HG03378 (cell line): Measurements from ENCODE around the gene FIGN.

ENCODE experiments used
- ATAC-seq: cut with Tn5 transposase; IDR thresholded peaks from one replicate; pipeline ENCODE4 v1.9.1; 2021; ENCODE audit warnings: mild to moderate bottlenecking, moderate library complexity; ENCODE audit not compliant: unreplicated experiment

FIGN gene

DNA sequence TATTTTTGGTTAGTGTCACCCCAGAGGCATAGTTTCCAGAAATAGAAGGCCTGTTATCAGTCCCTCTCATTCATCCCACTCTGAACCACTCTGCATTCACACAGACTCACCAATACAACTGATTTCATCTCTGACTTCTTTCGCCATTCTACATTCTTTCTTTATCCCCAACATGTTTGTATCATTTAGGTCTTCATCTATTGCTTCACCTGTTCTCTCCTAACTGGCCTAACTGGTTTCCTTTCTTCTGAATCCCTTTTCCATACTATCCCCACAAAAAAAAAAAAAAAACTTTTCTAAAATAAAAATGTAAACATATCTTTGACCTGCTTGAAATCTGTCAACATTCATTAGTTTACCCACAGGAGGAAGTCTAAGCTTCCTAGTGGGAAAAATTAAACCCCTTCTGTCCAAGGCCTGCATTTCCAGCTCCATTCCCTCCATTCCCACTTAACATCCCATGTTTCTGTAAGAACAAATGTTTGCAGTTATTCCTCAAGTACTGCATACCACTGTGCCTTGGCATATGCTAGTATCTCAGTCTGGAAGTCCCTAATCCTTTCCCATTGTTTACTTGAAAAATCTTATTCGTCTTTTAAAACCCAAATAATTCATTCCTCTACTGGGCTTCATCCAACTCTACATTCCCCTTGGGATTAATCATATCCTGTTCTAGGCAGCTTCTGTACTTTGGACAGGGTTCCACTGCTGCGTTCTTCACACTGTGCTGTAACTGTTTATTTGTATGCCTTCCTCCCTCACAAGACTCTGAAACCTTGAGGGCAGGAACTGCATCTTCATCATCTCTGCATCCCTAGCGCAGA, 68.5 kb downstream of the FIGN start:
- no peak for ATAC-seq

DNA sequence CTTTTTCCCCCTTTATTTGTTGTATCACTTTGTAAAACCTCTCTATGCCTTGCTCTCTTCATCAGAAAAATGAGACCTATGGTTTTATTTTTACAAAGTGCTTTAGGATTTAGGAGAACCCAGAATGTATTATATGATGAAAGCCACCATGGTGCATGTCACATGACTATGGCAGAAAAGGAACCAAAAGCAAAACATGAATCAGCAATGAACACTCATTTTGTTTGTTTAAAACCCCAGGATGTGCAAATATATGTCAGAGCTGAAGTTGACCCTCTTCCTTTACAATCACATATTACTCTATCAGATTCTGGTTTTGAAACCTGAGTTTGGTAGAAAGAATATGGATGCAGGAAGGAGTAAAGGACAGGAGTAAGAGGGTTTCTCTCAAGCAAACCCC, 70.0 kb downstream of the FIGN start:
- ATAC-seq: no peak

DNA sequence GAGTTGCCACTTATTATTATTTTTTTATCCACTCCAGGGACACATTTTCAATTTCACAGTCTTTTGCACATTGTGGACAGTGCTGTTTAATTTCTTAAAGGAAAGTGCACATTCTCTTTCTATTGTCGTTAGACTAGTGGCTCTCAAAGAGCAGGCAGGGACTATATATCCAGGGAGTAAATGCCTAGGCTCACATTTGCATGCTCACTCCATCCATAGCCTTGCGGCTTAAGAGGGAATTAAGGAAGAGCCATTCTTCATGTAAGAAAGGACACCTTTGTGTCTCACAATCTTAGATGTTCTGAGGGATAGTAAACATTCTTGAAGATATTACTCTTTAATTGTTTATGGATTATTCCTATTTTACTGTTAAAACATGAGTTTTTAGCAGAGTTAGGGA, 70.8 kb downstream of the FIGN start:
- ATAC-seq: no peak

DNA sequence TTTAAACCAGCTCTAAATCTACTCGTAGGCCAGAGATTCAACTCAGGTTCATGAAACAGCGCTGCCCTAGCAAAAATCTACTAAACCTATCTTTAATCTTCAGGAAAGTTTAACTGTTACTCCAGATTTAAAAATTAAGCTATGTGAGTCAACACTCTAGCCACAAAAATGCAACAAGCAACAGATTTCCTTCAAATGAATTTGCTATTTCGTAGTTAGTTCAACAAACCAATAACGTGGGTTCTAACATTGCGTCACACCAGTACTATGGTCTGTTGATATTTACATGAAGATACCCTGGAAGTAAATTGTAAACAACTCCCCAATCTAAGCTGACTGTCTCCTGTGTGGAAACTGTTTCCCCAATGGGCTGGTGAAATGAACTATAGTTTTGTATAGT, 71.2 kb downstream of the FIGN start:
- ATAC-seq: no peak

DNA sequence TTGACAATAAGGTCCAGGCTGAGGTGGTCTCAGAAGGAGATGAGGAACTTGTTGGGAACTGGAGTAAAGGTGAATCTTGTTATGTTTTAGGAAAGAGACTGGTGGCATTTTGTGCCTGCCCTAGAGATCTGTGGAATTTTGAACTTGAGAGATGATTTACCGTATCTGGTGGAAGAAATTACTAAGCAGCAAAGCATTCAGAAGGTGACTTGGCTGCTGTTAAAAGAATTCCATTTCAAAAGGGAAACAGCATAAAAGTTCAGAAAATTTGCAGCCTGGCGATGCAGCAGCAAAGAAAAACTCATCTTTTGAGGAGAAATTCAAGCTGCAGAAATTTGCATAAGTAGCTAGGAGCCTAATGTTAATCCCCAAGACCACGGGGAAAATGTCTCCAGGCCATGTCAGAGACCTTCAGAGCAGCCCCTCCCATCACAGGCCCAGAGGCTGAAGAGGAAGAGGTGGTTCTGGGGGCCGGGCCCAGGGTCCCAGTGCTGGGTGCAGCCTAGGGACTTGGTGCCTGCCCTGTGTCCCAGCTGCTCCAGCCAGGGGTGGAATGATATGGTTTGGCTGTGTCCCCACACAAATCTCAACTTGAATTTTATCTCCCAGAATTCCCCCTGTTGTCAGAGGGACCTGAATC, 73.5 kb downstream of the FIGN start:
- no peak for ATAC-seq

DNA sequence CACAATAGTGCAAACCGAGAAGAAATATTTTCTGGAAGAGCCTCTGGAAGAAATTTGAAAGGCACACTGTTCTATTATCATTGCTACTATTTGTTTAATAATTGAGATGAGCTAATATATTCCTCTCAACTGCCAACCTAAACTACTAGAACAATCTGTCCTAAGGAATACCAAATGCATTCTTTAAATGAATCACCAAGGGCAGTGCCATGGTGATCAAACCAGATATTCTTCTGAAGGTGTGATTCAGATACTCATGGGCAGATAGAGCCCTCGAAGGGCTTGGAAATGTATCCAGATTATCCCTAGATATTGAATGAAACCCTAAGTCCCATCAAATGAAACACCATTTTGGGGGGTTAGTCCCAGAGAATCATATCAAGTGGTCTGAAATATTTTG, 76.6 kb downstream of the FIGN start:
- ATAC-seq: no peak

DNA sequence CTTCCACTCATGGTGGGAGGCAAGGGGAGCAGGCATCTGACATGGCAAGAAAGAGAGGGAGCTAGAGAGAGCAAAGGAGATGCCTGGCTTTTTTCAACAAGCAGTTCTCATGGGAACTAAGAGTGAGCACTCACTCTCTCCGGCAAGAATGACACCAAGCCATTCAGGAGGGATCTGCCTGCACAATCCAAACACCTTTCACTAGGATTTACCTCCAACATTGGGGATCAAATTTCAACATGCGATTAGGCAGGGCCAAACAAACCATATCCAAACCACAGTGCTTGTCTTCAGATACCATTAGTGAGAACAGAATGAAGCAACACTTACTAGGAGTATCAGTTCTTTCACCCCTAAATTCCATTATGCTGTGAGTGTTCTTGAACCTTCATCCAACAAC, 77.3 kb downstream of the FIGN start:
- ATAC-seq: no peak

DNA sequence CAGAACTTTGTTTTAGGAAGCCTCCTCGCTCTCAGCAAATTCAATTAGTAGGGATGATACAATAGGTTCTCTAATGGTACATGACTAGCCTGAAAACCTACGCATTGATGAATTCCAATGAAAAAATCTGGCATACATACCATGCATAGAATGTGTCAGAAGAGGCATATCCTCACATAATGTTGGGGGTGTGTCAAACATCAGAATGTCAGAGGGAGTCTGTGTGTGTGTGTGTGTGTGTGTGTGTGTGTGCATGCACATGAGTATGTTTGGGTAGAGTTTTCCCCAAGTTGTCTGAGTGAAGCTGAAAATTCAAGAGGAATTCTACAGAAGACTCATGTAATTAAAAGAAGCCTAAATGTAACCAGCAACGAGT, 78.5 kb downstream of the FIGN start:
- no peak for ATAC-seq

DNA sequence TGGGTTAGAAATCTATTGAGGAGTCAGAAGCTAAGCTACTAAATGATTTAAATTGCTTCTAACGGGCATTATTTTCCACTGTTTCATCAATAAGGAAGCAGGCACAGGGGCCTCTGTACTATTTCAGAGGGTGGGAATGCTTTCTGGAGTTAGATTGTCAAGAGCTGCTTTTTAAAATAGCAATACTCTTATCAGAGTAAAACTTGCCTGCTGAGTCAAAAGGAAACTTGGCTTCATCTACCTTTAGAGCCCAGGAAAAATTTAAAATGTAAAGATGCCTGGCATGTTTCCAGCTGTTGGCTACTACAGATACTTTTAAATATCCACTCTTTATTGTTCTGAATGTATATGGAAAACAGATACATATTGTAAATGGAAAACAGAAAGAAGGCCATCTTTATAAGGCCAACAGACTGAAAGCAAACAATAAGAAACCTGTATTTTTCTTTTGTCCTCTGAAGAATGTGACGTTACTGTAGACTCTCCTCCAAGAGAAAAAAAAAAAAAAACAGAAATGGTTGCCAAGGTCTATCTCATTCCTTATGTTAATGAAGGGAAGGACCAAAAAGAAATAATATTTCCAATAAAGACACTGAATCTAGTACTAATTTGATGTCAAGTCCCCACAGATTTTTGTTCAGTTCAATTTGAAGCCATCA, 79.1 kb downstream of the FIGN start:
- no peak for ATAC-seq

DNA sequence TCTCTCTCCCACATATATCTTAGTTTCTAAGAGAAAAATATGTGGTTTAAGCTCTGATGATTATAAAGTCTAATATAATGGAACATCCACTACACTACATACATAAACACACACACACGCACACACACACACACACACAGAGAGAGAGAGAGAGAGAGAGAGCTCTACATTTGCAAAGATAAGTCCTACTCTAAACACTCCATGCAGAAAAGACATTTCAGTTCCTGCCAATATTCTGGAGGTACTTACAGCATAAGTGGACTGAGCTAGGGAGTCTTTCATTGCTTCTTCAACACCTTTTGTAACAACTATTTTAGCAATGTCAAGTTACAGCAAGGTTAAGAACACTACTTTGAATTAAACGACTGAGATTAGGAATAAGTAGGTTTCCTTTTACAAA, 80.1 kb downstream of the FIGN start:
- ATAC-seq: no peak

DNA sequence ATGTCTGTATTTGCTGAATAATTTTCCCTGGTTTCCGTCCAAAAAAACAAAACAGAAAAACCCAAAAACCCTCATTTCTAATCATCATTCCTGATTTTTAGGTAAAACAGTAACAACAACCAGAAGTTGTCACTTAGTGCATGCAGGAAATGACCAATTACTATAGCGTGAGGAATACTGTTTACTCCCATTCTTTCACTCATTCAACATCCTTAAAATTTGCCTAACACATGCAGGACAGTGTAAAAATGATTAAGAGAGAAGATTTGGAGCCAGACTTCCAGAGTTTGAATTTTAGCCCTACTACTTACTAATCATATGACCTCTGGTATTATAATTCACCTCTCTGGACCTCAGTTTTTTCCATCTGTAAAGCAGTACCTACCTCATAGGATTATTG, 83.1 kb downstream of the FIGN start:
- no peak for ATAC-seq

DNA sequence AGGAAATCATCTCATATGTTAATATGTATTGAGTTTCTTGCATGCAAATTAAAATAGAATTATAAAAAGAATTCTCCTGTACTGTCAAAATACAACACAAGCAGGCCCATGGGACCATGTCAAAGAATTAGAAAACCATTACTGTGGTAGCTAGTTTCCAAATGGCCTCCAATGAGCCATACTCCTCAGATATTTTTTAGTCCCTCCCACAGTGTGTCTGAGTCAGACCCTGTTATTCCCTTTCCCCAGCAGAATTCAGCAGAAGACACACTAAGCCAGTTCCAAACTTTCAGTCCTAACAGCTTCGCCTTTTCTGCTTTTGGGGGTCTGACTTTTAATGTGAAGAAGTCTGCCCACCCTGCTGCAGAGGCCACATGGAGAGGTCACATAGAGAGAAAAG, 86.7 kb downstream of the FIGN start:
- ATAC-seq: no peak

DNA sequence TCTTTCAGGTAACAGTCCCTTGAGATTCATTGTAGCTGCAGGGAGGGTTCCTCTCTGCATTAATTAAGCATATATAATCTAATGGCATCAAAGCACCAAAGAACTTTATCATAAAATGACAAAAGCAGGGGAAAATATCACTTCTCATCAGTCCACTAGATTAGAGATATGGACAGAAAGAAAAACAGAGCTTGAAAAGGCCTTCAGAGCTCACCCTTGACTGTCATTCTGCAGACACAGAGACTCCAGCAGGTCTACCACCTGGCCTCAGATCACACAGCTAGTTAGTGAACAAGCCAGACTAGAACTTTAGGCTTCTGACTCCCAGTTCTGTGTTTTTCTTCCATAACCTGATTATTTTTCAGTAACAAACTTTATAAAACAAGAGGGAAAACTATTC, 88.5 kb downstream of the FIGN start:
- ATAC-seq: no peak

DNA sequence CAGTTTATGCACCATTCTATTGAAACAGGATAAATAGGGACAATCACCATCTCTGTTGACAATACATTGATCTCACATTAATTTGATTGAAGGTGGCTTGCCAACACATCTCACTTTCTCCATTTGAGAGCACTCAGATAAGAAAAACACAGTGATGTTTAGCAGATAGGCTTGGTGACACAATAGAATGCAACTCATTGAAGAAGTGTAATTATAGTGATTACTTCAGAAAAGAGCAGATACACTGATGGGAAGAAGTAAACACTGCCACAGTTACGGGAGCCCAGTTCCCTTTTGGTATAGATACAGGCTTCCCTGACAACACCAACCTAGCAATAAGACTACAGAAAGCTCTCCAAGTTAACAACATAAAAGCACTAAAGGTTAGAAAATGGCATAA, 89.1 kb downstream of the FIGN start:
- no peak for ATAC-seq

DNA sequence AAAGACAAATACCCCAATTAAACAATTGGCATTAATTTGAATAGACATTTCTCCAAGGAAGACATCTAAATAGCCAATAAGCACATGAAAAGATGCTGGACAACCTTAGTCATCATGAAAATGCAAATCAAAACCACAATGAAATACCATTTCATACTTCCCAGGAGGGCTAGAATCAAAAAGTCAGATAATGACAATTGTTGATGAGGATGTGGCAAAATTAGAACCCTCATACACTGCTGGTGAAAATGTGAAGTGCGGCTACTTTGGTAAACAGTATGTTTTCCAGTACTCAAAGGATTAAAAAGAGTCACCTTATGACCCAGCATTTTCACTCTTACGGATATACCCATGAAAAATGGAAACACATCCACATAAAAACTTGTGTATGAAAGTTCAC, 91.6 kb downstream of the FIGN start:
- no peak for ATAC-seq

DNA sequence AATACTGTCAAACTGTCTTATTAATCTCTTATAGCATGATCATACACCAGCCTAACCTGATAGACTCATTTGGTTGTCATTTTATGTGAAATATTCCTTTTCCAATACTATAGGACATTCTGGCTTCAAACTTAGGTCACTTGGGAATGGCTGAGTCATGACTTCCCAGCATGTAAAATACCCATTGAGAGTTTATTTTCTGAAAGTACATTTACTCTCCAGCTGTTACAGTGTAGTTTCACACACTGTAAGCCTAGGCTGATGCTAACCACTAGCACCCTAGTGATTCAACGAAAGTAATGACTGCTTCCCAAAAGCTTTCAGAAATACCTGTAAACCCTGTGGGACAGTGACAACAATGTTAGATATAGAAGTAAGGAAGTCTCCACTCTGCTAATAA, 93.8 kb downstream of the FIGN start:
- no peak for ATAC-seq

DNA sequence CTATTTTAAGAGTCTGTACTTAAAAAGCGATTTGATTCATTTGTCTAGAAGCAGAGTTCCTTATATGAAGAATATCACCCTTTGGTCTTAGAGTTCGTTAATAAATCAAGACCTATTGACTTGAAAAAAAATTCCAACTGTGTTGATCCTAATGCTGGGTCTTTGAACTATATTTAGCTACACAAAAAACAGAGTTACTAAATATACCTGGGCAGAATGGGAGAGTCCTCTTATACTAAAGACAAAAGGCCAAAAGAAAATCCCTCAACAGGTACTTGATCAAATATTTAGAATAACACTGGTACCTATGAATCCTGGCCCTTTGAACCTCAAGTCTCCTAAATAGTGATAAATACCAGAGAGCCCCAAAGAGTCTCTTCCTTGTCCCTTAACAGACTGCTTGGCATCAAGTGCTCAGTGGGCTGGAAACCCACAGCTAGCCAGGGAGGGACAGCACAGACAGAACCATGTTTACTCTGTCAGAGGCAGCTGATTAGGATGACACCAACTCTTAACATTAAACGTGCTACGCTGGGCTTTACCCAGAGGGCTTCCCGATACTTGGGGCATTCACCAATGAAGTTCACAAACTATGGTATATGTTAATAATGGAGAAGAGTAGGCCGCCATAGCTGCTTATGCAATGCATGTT, 95.1 kb downstream of the FIGN start:
- ATAC-seq: no peak

DNA sequence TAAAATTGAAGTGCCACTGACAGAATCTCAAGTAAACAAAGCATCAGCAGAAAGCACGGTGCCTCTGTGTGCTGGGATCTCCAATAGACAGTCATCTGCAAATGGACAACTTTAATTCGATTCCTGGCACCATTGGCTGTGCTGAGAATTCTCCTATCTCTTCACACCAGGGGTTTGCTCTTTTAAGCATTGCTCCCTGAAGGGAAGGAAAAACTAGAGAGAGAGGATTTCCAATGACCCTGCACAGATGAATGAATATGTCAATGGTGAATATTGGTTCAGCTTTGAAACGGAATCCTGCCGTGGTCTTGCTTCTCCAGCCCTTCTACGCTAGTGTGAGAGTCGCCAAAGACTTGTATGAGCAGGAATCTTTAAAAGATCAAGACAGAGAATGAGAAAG, 97.9 kb downstream of the FIGN start:
- ATAC-seq: no peak

DNA sequence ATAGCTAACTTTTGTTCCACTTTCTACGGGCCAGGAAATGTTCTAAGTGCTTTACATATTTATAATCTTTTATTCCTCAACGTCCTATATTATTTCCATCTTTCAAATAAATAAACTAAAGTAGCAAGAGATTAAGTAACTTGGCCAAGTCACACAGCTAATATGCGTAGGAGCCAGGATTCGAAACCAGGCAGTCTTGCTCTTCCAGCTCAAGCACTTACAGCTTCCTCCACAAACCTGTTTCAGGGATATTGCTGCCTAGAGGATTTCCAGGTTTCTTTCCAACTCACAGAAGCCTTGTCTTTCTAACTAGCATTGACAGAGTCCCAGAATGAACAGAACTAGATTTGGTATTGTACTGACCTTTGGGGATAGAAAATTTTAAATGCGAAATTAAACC, 102.5 kb downstream of the FIGN start:
- no peak for ATAC-seq

DNA sequence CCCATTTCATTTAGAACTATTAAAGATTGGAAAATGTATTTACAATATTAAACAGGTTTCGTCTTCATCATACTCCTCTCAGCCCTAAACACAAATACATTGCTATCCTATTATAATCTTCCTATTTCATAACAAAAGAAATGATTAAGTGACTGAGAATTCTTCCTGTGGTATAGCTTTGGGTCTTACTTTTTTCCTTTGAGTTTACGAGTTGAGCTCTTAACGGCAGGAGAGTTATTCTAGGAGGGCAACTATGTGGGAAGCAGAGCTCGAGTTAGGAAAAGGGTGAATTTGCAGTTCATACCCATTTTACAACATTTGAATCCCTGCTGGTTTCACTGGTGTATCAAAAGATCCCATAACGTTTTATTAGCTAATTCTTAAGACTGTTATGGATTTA, 105.0 kb downstream of the FIGN start:
- ATAC-seq: no peak

DNA sequence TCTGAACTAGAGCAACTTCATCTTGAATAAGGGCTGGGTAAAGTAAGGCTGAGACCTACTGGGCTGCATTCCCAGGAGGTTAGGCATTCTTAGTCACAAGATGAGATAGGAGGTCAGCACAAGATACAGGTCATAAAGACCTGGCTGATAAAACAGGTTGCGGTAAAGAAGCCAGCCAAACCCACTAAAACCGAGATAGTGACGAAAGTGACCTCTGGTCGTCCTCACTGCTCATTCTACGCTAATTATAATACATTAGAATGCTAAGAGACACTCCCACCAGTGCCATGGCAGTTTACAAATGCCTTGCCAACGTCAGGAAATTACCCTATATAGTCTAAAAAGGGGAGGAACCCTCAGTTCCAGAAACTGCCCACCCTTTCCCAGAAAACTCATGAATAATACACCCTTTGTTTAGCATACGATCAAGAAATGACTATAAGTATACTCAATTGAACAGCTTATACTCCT, 109.1 kb downstream of the FIGN start:
- no peak for ATAC-seq

DNA sequence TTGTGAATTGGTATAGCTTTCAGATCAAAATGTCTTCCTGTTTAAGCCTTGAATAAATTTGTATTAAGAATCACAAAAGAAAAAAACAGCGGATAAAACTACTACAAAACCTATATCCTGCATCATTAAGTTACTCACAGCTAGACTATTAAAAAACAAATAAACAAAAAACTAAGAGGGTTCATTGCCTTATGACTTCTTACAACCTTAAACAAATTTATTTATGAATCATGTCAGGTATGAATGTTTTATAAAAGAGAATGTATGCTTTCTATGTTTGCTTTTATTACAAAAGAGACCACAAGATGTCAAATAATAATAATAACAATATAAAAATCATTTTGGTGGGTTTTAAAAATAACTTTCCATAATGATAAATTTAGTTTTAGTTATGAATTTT, 109.6 kb downstream of the FIGN start:
- no peak for ATAC-seq
